ENCODE results near the gene ASMTL.

- TF ChIP-seq POLR2AphosphoS5 (IDR thresholded peaks at IDR 0.05; ENCODE audit: borderline replicate concordance, low read depth, low read length), result no peak
- TF ChIP-seq EZH2 (IDR thresholded peaks at IDR 0.05), result no peak
Measured at GRCh38 chrX:1443496-1444075, 9.1 kb downstream of the ASMTL start.

All from SK-N-MC (cell line).